Parathyroid adenoma (tissue), 2 donors: ENCODE data around the gene MUL1.

ENCODE experiments used
- H2AFZ ChIP-seq: fragments of 300-600 bp; sonication (generic); one replicate; pipeline ENCODE4 v1.7.0; 2017; ENCODE audit warnings: antibody characterized with exemption, mild to moderate bottlenecking
- H3K27ac ChIP-seq: fragments of 300-600 bp; sonication (generic); one replicate; pipeline ENCODE4 v1.7.0; 2017
- H3K27me3 ChIP-seq: fragments of 300-600 bp; sonication (generic); one replicate; pipeline ENCODE4 v1.7.0; 2017; ENCODE audit warnings: low read length; ENCODE audit not compliant: control insufficient read depth, insufficient read depth
- H3K36me3 ChIP-seq: fragments of 300-600 bp; sonication (generic); one replicate; pipeline ENCODE4 v1.7.0; 2017; ENCODE audit warnings: low read length; ENCODE audit not compliant: control insufficient read depth, insufficient read depth
- H3K4me1 ChIP-seq: fragments of 300-600 bp; sonication (generic); one replicate; pipeline ENCODE4 v1.7.0; 2017; ENCODE audit warnings: control low read depth
- H3K4me2 ChIP-seq: fragments of 300-600 bp; sonication (generic); one replicate; pipeline ENCODE4 v1.7.0; 2017; ENCODE audit warnings: low read length
- H3K4me3 ChIP-seq: fragments of 300-600 bp; sonication (generic); one replicate; pipeline ENCODE4 v1.7.0; 2017; ENCODE audit warnings: low read depth, low read length
- H3K79me2 ChIP-seq: fragments of 300-600 bp; sonication (generic); one replicate; pipeline ENCODE4 v1.7.0; 2017; ENCODE audit warnings: control low read depth
- H3K9ac ChIP-seq: fragments of 300-600 bp; sonication (generic); one replicate; pipeline ENCODE4 v1.7.0; 2017; ENCODE audit warnings: mild to moderate bottlenecking
- H3K9me3 ChIP-seq: fragments of 300-600 bp; sonication (generic); one replicate; pipeline ENCODE4 v1.7.0; 2017; ENCODE audit warnings: low read length; ENCODE audit not compliant: control insufficient read depth
- CTCF ChIP-seq: fragments of 300-600 bp; sonication (generic); IDR thresholded peaks from one replicate; pipeline ENCODE4 v1.7.0; 2017; ENCODE audit warnings: antibody characterized with exemption, mild to moderate bottlenecking
- donor health status: primary hyperparathyroidism.

The MUL1 gene

GRCh38 chr1:20493839-20494608 is 13.9 kb downstream of the MUL1 start:
- no peak overlapping the region for H3K4me2 ChIP-seq
- H3K79me2 ChIP-seq, result no peaks in the 10 kb centered on the region
- H3K4me3 ChIP-seq, result no peak overlapping the region
- H2AFZ ChIP-seq, result peak overlapping the region; percentile 34
- H3K27ac ChIP-seq, result no peak overlapping the region
- no peak overlapping the region for H3K9ac ChIP-seq
- H3K4me1 ChIP-seq, result no peaks in the 10 kb centered on the region
- TF ChIP-seq CTCF, result peak; percentile 94
- H3K36me3 ChIP-seq, result no peaks in the 10 kb centered on the region
- H3K9me3 ChIP-seq, result no peaks in the 10 kb centered on the region
- no peaks in the 10 kb centered on the region for H3K27me3 ChIP-seq

GRCh38 chr1:20493309-20493708 is 14.6 kb downstream of the MUL1 start:
- Histone ChIP-seq H3K4me2 (no peak overlapping the region), H3K9ac (no peak overlapping the region), H3K4me1 (no peaks in the 10 kb centered on the region), H3K27ac (no peak overlapping the region), H2AFZ (no peak overlapping the region), H3K4me3 (no peak overlapping the region), H3K36me3 (no peaks in the 10 kb centered on the region), H3K9me3 (no peaks in the 10 kb centered on the region), H3K79me2 (no peaks in the 10 kb centered on the region), H3K27me3 (no peaks in the 10 kb centered on the region)
- no peak for TF ChIP-seq CTCF

- no peaks in the 10 kb centered on the region for H3K36me3 ChIP-seq
- H2AFZ ChIP-seq, result no peak overlapping the region
- no peaks in the 10 kb centered on the region for H3K27me3 ChIP-seq
- H3K9ac ChIP-seq, result no peak overlapping the region
- no peak overlapping the region for H3K4me3 ChIP-seq
- H3K9me3 ChIP-seq, result no peaks in the 10 kb centered on the region
- H3K4me1 ChIP-seq, result no peaks in the 10 kb centered on the region
- TF ChIP-seq CTCF, result no peak
- H3K27ac ChIP-seq, result no peak overlapping the region
- H3K79me2 ChIP-seq, result no peaks in the 10 kb centered on the region
- H3K4me2 ChIP-seq, result no peak overlapping the region
These were observed 15.2 kb downstream of the MUL1 start for GRCh38 chr1:20492751-20493150.

- Histone ChIP-seq H3K4me1 (no peaks in the 10 kb centered on the region), H3K9ac (no peak overlapping the region), H3K9me3 (no peaks in the 10 kb centered on the region), H3K4me3 (no peak overlapping the region), H3K4me2 (no peak overlapping the region), H3K36me3 (no peaks in the 10 kb centered on the region), H3K27me3 (no peaks in the 10 kb centered on the region), H3K27ac (no peak overlapping the region), H2AFZ (no peak overlapping the region), H3K79me2 (no peaks in the 10 kb centered on the region)
- TF ChIP-seq CTCF, result no peak
These were observed 16.1 kb downstream of the MUL1 start for GRCh38 chr1:20491866-20492265.

- H3K9me3 ChIP-seq, result no peaks in the 10 kb centered on the region
- no peak overlapping the region for H3K9ac ChIP-seq
- H3K4me1 ChIP-seq, result no peaks in the 10 kb centered on the region
- no peak overlapping the region for H3K27ac ChIP-seq
- H3K36me3 ChIP-seq, result no peaks in the 10 kb centered on the region
- no peaks in the 10 kb centered on the region for H3K79me2 ChIP-seq
- H3K4me3 ChIP-seq, result no peak overlapping the region
- H3K27me3 ChIP-seq, result no peaks in the 10 kb centered on the region
- no peak overlapping the region for H2AFZ ChIP-seq
- no peak for TF ChIP-seq CTCF
- H3K4me2 ChIP-seq, result no peak overlapping the region
These were observed 16.8 kb downstream of the MUL1 start for GRCh38 chr1:20491178-20491577.
